Measurements from ENCODE around the gene TMEM221. TPM values are rescaled to one million over a fixed set of nuclear protein-coding genes. Genes with fewer than 3 reads are reported as not detected.

Gene TMEM221
- total RNA-seq, 4 donors from 2014 or later, result 0.48 TPM; not detected in 3

- Histone ChIP-seq H3K36me3 (no peaks in the 10 kb centered on the region), H3K9me3 (no peaks in the 10 kb centered on the region), H3K27me3 (peaks cover 55% of the 10 kb centered on the region), H3K4me3 (no peak within 1 kb of the TSS), H3K27ac (no peak within 1 kb of the TSS), H3K4me1 (peaks cover 0 to 2% (median under 1%) of the 10 kb centered on the region in 4 donors)
- 87% methylated on average over 23 of the region's 26 CpGs; no CpG with 5 or more reads in 1 of the 2 donors for WGBS, 2 donors (ENCODE audit: low coverage in 1 of 2)
- in situ Hi-C loops (cut with MboI; ENCODE audit: low pct_ligation_motif_present in 1 of 4, low pct_unique_long_range_greater_than_20kb in 1 of 4, low sequenced_read_pairs in 3 of 4), result loop anchor here in 2 of 4 donors (10.0 kb wide), 2 partner anchors 66 to 116 kb away; partner anchors contain the start of gene CCDC194 (in 1 of the 2)
- intact Hi-C loops (cut with DNase I; ENCODE audit: low total_unique reads), result no loop called here
- TF ChIP-seq POLR2A (IDR thresholded peaks at IDR 0.05), result no peak
- no peak for TF ChIP-seq EP300 (IDR thresholded peaks at IDR 0.05; ENCODE audit: low read depth)
- no peak for TF ChIP-seq POLR2AphosphoS5 (IDR thresholded peaks at IDR 0.05)
- no peak for TF ChIP-seq CTCF (IDR thresholded peaks at IDR 0.05)
- DNase-seq, result no peak
These were observed 12.1 kb upstream of the TMEM221 start, which contains the start of gene NXNL1 for GRCh38 chr19:17460372-17461230. Gene NXNL1 (minus strand): TSS chr19:17460926. CDS start chr19:17460869, 57 bp downstream.

- no peak for DNase-seq
- Histone ChIP-seq H3K27ac (no peak overlapping the region), H3K4me1 (peaks cover 0 to 3% (median 1%) of the 10 kb centered on the region in 4 donors), H3K27me3 (peaks cover 71% of the 10 kb centered on the region), H3K4me3 (no peak overlapping the region), H3K36me3 (no peaks in the 10 kb centered on the region), H3K9me3 (no peaks in the 10 kb centered on the region)
- intact Hi-C loops (cut with DNase I; ENCODE audit: low total_unique reads), result no loop called here
- 33 to 55% methylated on average over 2 to 3 of the region's 3 CpGs for WGBS, 2 donors (ENCODE audit: low coverage in 1 of 2)
- TF ChIP-seq EP300 (IDR thresholded peaks at IDR 0.05; ENCODE audit: low read depth) (no peak), CTCF (IDR thresholded peaks at IDR 0.05) (no peak), POLR2A (IDR thresholded peaks at IDR 0.05) (no peak), POLR2AphosphoS5 (IDR thresholded peaks at IDR 0.05) (no peak)
- in situ Hi-C loops (cut with MboI; ENCODE audit: low pct_ligation_motif_present in 1 of 4, low pct_unique_long_range_greater_than_20kb in 1 of 4, low sequenced_read_pairs in 3 of 4), result no loop called here
These were observed 10.5 kb upstream of the TMEM221 start for GRCh38 chr19:17458970-17459369.

DNA sequence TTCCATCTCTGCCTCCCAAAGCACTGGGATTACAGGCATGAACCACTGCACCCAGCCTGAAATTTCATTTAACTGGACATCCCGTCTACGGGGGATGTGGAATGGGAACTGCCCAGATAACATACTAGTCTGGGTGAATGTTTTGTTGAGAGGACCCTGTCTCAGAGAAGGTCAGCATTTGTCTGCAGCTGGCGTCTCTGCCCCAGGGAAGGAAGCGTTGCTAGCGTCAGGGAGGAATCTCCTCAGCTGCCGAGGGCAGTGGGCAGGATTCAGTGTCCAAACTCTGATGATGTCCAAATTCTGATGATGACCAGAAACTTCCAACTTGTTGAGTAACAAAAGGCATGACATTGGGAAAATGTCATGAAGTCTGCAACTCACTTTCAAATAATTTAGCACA, 9.1 kb upstream of the TMEM221 start:
- peaks cover 0 to 3% (median 1%) of the 10 kb centered on the region in 4 donors for H3K4me1 ChIP-seq
- no peak for DNase-seq
- no peak overlapping the region for H3K27ac ChIP-seq
- H3K27me3 ChIP-seq, result peaks cover 75% of the 10 kb centered on the region
- H3K9me3 ChIP-seq, result no peaks in the 10 kb centered on the region
- WGBS, 2 donors (ENCODE audit: low coverage in 1 of 2), result 52% methylated on average over 6 of the region's 6 CpGs; no CpG with 5 or more reads in 1 of the 2 donors
- no peak overlapping the region for H3K4me3 ChIP-seq
- in situ Hi-C loops (cut with MboI; ENCODE audit: low pct_ligation_motif_present in 1 of 4, low pct_unique_long_range_greater_than_20kb in 1 of 4, low sequenced_read_pairs in 3 of 4), result no loop called here
- TF ChIP-seq POLR2A (IDR thresholded peaks at IDR 0.05) (no peak), EP300 (IDR thresholded peaks at IDR 0.05; ENCODE audit: low read depth) (no peak), POLR2AphosphoS5 (IDR thresholded peaks at IDR 0.05) (no peak), CTCF (IDR thresholded peaks at IDR 0.05) (no peak)
- no peaks in the 10 kb centered on the region for H3K36me3 ChIP-seq
- intact Hi-C loops (cut with DNase I; ENCODE audit: low total_unique reads), result no loop called here

GRCh38 chr19:17456127-17456526, 7.7 kb upstream of the TMEM221 start:
- Histone ChIP-seq H3K4me1 (peaks cover 0 to 3% (median 1%) of the 10 kb centered on the region in 4 donors), H3K27me3 (peaks cover 73% of the 10 kb centered on the region), H3K4me3 (no peak overlapping the region), H3K36me3 (no peaks in the 10 kb centered on the region), H3K27ac (no peak overlapping the region), H3K9me3 (no peaks in the 10 kb centered on the region)
- 56 to 72% methylated on average over 5 to 11 of the region's 11 CpGs for WGBS, 2 donors (ENCODE audit: low coverage in 1 of 2)
- no peak for DNase-seq
- intact Hi-C loops (cut with DNase I; ENCODE audit: low total_unique reads), result no loop called here
- TF ChIP-seq POLR2A (IDR thresholded peaks at IDR 0.05), result no peak
- TF ChIP-seq CTCF (IDR thresholded peaks at IDR 0.05), result no peak
- TF ChIP-seq POLR2AphosphoS5 (IDR thresholded peaks at IDR 0.05), result no peak
- TF ChIP-seq EP300 (IDR thresholded peaks at IDR 0.05; ENCODE audit: low read depth), result no peak
- in situ Hi-C loops (cut with MboI; ENCODE audit: low pct_ligation_motif_present in 1 of 4, low pct_unique_long_range_greater_than_20kb in 1 of 4, low sequenced_read_pairs in 3 of 4), result no loop called here
